Type B pancreatic cell (in vitro differentiated cells): ENCODE results near the gene MAPK8IP1. TPM values are rescaled to one million over a fixed set of nuclear protein-coding genes. Genes with fewer than 3 reads are reported as not detected.
A peak's percentile ranks its signal among the peaks of the same experiment; 100 is the strongest.
"Not testable (repeated sequence)": the region's sequence is repeated elsewhere in the genome, so short reads cannot be mapped to it uniquely, and the experiment has no call there.

Experiments used
- DNase-seq: peaks from one replicate; pipeline ENCODE4 v3.0.0; 2021; ENCODE audit warnings: mixed read lengths; ENCODE audit not compliant: unreplicated experiment; ENCODE audit errors: extremely low spot score
- H3K27ac Mint-ChIP-seq: 2 replicates; pipeline ENCODE4 v1.8.0; 2021; ENCODE audit warnings: mild to moderate bottlenecking, mixed read lengths
- H3K27me3 Mint-ChIP-seq: 2 replicates; pipeline ENCODE4 v1.8.0; 2021; ENCODE audit warnings: mixed read lengths
- H3K36me3 Mint-ChIP-seq: 2 replicates; pipeline ENCODE4 v1.8.0; 2021; ENCODE audit warnings: mixed read lengths
- H3K4me1 Mint-ChIP-seq: one replicate; pipeline ENCODE4 v1.8.0; 2021; ENCODE audit warnings: mixed read lengths; ENCODE audit not compliant: unreplicated experiment
- H3K4me3 Mint-ChIP-seq: 2 replicates; pipeline ENCODE4 v1.8.0; 2021; ENCODE audit warnings: mild to moderate bottlenecking, mixed read lengths
- H3K9me3 Mint-ChIP-seq: 2 replicates; pipeline ENCODE4 v1.8.0; 2021; ENCODE audit warnings: mixed read lengths
- long read RNA-seq: library from polyadenylated mRNA; unstranded; transcript quantifications from one replicate; pipeline ENCODE4 v2.0.0, GENCODE V29; 2020
- total RNA-seq: library from RNA; stranded (reverse); gene quantifications from 2 replicates; pipeline ENCODE4 v1.2.1, GENCODE V29; 2021; ENCODE audit warnings: low replicate concordance
- TF ChIP-seq, protein P1 (sequence below): fragments of 200-600 bp; sonication (generic); conservative IDR thresholded peaks from 2 replicates; pipeline ENCODE4 v1.5.0; 2021; ENCODE audit warnings: antibody characterized with exemption, mild to moderate bottlenecking

MAPK8IP1 gene
- total RNA-seq: 23.7 and 24.4 TPM in 2 replicates
- long read RNA-seq: 0 reads

DNA sequence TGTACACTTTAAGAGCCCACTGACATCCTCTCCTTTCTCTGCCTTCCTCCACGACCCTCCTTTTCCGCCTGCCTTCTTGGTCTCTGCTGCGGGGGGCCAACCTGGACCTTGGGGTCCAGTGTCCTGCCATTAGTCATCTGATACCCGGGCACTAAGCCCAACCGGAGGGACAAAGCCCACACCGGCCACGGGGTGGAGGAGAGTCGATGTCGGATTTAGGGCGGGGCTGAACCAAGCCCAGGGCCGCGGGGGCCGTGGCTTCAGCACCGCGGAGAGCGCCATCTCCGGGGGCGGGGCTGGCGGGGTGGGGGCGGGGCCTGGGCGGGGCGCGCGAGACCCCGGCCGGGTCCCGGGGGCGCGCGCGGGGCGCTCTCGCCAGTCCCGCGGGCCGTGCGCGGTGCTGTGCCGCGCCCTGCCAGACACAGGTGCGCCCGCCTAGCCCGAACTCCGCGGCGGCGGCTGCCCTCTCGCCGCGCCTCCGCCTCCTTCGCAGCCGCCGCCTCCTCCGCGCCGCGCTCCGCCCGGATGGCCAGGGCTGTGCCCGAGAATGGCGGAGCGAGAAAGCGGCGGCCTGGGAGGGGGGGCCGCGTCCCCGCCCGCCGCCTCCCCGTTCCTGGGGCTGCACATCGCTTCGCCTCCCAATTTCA lies at the start of gene MAPK8IP1:
Gene MAPK8IP1, plus strand, starts transcription at position 378 of the 647 bp plus-strand sequence. Its CDS starts 170 bp downstream, at position 548.
- TF ChIP-seq, protein P1, sequence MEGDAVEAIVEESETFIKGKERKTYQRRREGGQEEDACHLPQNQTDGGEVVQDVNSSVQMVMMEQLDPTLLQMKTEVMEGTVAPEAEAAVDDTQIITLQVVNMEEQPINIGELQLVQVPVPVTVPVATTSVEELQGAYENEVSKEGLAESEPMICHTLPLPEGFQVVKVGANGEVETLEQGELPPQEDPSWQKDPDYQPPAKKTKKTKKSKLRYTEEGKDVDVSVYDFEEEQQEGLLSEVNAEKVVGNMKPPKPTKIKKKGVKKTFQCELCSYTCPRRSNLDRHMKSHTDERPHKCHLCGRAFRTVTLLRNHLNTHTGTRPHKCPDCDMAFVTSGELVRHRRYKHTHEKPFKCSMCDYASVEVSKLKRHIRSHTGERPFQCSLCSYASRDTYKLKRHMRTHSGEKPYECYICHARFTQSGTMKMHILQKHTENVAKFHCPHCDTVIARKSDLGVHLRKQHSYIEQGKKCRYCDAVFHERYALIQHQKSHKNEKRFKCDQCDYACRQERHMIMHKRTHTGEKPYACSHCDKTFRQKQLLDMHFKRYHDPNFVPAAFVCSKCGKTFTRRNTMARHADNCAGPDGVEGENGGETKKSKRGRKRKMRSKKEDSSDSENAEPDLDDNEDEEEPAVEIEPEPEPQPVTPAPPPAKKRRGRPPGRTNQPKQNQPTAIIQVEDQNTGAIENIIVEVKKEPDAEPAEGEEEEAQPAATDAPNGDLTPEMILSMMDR: no peak
- H3K27me3 Mint-ChIP-seq: peaks cover 14% of the 10 kb centered on the region
- peaks cover 3% of the 10 kb centered on the region for H3K4me1 Mint-ChIP-seq
- H3K27ac Mint-ChIP-seq: no peak within 1 kb of the TSS
- no peaks in the 10 kb centered on the region for H3K9me3 Mint-ChIP-seq
- H3K4me3 Mint-ChIP-seq: peak within 1 kb of the TSS; percentile 83
- no peak for DNase-seq
- peaks cover 8% of the 10 kb centered on the region for H3K36me3 Mint-ChIP-seq

DNA sequence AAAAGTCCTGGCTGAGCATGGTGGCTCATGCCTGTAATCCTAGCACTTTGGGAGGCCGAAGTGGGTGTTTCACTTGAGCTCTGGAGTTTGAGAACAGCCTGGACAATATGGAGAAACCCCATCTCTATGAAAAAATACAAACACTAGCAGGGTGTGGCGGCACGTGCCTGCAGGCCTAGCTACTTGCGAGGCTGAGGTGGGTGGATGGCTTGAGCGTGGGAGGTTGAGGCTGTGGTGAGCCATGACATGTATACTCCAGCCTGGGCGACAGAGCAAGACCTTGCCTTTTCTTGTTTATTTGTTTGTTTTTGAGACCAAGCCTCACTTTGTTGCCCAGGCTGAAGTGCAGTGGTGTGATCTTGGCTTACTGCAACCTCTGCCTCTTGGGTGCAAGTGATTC lies 46.2 kb upstream of the MAPK8IP1 start:
- peaks cover 4% of the 10 kb centered on the region for H3K4me1 Mint-ChIP-seq
- no peaks in the 10 kb centered on the region for H3K36me3 Mint-ChIP-seq
- TF ChIP-seq, protein P1: no peak
- peaks cover 31% of the 10 kb centered on the region for H3K27me3 Mint-ChIP-seq
- no peak for DNase-seq
- H3K27ac Mint-ChIP-seq: no peak overlapping the region
- no peak overlapping the region for H3K4me3 Mint-ChIP-seq
- no peaks in the 10 kb centered on the region for H3K9me3 Mint-ChIP-seq

DNA sequence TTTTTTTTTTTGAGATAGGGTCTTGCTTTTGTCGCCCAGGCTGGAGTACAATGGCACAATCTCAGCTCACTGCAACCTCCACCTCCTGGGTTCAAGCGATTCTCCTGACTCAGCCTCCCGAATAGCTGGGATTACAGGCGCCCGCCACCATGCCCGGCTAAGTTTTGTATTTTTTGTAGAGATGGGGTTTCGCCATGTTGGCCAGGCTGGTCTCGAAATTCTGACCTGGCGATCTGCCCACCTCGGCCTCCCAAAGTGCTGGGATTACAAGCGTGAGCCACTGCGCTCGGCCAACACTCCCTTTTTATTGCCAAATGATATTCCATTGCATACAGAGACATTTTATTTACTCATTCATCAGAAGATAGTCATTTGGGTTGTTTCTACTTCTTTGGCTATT lies 45.2 kb upstream of the MAPK8IP1 start:
- not testable (repeated sequence) for H3K4me1 Mint-ChIP-seq, DNase-seq, H3K9me3 Mint-ChIP-seq, H3K27ac Mint-ChIP-seq, H3K36me3 Mint-ChIP-seq, H3K4me3 Mint-ChIP-seq
- peaks cover 34% of the 10 kb centered on the region for H3K27me3 Mint-ChIP-seq

DNA sequence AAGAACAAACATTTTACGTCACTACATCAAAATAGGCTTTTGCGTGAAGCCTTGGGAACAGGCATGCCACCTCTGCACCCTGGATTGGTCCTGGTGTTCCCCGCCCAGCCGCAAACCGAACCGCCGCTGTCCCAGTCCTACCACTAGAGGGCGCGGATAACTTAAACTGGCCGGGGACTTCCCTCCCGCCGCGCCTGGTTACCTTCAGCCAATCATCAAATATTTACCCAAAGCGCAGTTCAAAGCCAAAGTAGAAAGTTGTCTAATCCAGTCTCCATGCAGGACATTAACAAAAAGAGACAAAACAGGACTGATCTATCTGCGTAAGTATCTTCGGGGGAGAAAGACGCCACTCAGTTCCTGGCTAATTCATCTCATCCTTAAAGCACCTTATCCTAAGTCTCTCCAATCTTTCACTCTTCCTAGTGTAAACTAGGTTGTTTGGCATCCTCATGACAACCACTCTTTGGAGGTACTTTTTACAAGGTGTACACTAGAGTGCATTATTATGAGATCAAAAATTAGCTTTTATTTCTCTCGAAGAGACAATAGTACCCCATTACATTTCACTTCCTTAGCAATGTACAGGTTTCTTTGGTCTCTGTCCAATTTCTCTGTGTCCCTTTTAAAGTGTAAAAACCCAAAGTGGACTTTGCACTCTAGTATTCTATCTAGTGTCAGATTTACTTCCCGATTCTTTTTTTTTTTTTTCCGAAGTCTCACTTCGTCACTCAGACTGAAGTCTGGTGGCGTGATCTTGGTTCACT lies 42.1 kb upstream of the MAPK8IP1 start:
- Mint-ChIP-seq H3K4me1 (peaks cover 7% of the 10 kb centered on the region), H3K27me3 (peaks cover 26% of the 10 kb centered on the region), H3K27ac (peak overlapping the region; percentile 79), H3K9me3 (no peaks in the 10 kb centered on the region), H3K4me3 (peak overlapping the region; percentile 40), H3K36me3 (no peaks in the 10 kb centered on the region)
- TF ChIP-seq, protein P1: peak; percentile 97
- DNase-seq: peak; percentile 89

DNA sequence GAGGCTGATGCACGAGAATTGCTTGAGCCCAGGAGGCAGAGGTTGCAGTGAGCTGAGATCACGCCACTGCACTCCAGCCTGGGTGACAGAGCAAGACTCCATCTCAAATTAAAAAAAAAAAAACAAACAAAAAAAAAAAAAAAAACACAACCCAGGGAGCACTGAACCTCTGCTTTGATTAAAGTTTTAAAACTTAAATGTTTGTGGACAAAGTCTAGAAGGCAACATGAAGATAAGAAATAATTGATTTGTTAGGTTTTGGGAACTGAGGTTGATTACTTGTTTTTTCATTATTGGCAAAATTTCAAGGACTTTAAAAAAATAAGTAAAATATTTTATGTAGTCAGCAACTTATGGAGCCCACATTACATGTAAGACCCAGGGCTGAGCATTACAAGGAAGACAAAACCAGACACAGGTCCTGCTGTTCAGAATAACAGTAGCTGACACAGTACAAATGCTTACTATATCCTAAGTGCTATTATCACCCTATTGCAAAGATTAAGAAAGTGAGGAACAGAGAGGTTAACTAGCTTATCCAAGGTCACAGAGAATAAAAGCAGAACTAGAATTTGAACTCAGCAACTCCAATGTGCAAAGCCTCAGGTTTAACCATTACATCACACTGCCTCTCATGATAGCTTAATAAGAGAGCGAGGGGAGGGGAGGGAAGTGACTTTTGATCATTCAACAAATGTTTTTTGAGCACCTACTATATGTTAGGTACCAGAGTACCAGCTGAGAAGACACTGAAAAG lies 40.5 kb upstream of the MAPK8IP1 start:
- Mint-ChIP-seq H3K36me3 (no peaks in the 10 kb centered on the region), H3K9me3 (no peaks in the 10 kb centered on the region), H3K4me1 (peaks cover 18% of the 10 kb centered on the region), H3K4me3 (no peak overlapping the region), H3K27ac (peak overlapping the region; percentile 23), H3K27me3 (peaks cover 26% of the 10 kb centered on the region)
- no peak for DNase-seq
- TF ChIP-seq, protein P1: no peak
